ENCODE measurements around the gene DEPDC5.

DEPDC5 gene

GRCh38 chr22:31897842-31898805 lies 144.3 kb downstream of the DEPDC5 start:
- no peak for DNase-seq

- DNase-seq: no peak
These were observed 145.1 kb downstream of the DEPDC5 start for GRCh38 chr22:31898926-31899325.

GRCh38 chr22:31899669-31900068 lies 145.8 kb downstream of the DEPDC5 start:
- DNase-seq: no peak

- no peak for DNase-seq
These were observed 147.7 kb downstream of the DEPDC5 start for GRCh38 chr22:31901388-31902137.

- DNase-seq: no peak
These were observed 150.8 kb downstream of the DEPDC5 start for GRCh38 chr22:31904651-31905050.

GRCh38 chr22:31905356-31905755 lies 151.5 kb downstream of the DEPDC5 start:
- DNase-seq: no peak

GRCh38 chr22:31906086-31906485 lies 152.3 kb downstream of the DEPDC5 start:
- DNase-seq: no peak

- no peak for DNase-seq
These were observed 152.8 kb downstream of the DEPDC5 start for GRCh38 chr22:31906569-31906968.

GRCh38 chr22:31909977-31910376 lies 156.2 kb downstream of the DEPDC5 start:
- DNase-seq: no peak

GRCh38 chr22:31911565-31912406 lies 158.0 kb downstream of the DEPDC5 start:
- no peak for DNase-seq

GRCh38 chr22:31912407-31912743 lies 158.6 kb downstream of the DEPDC5 start:
- no peak for DNase-seq

GRCh38 chr22:31915586-31915985 lies 161.8 kb downstream of the DEPDC5 start:
- no peak for DNase-seq

GRCh38 chr22:31917227-31917921 lies 163.6 kb downstream of the DEPDC5 start:
- DNase-seq: no peak

GRCh38 chr22:31919730-31920129 lies 165.9 kb downstream of the DEPDC5 start:
- no peak for DNase-seq

GRCh38 chr22:31920306-31920705 lies 166.5 kb downstream of the DEPDC5 start:
- no peak for DNase-seq

- no peak for DNase-seq
These were observed 167.3 kb downstream of the DEPDC5 start for GRCh38 chr22:31921106-31921505.

- no peak for DNase-seq
These were observed 168.7 kb downstream of the DEPDC5 start for GRCh38 chr22:31922534-31922933.

GRCh38 chr22:31923136-31923535 lies 169.3 kb downstream of the DEPDC5 start:
- DNase-seq: no peak

GRCh38 chr22:31923747-31924146 lies 169.9 kb downstream of the DEPDC5 start:
- DNase-seq: no peak

GRCh38 chr22:31925056-31925455 lies 171.2 kb downstream of the DEPDC5 start:
- DNase-seq: no peak

GRCh38 chr22:31926024-31926423 lies 172.2 kb downstream of the DEPDC5 start:
- DNase-seq: no peak

- no peak for DNase-seq
These were observed 173.2 kb downstream of the DEPDC5 start for GRCh38 chr22:31926969-31927368.

GRCh38 chr22:31927562-31927961 lies 173.7 kb downstream of the DEPDC5 start:
- DNase-seq: no peak
